ENCODE data around the gene CDH13. TPM values are rescaled to one million over a fixed set of nuclear protein-coding genes. Genes with fewer than 3 reads are reported as not detected.

CDH13 gene
- total RNA-seq, 1 donor from 2014 or later = 20.9 TPM

DNA sequence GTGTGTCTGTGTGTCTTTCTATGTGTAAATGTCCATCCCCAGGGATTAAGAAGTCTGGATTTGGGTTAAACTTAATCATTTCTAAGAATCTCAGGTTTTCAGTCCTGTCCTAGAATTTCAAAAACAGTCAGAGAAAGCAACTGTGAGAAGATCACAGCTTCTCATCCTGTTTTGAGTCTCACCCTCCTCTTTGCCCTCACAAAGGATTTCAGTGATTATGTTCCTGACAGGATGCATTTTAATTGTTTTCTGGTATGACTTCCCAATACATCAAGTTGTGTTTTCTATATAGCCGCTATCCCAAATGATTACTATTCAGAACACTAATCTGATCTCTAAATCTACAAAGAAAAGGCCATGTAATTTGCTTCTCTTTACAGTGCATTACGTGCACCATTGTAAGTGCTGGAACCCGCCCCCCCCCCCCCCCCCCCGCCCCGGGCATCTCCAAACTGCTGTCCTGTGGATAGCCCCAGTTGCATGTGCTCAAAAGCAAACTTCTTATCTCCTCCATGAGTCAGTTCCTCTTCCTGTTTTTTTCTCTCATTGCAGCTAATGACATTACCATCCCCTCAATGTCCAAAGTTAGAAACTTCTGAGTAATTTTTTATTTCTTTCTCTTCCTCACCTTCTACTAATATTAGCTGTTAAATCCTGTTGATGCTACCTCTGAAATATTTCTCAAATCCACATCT lies 73.9 kb downstream of the CDH13 start:
- peaks cover 26 to 50% (median 28%) of the 10 kb centered on the region in 3 donors for H3K4me1 ChIP-seq (ENCODE audit: control insufficient read depth in 3 of 3, insufficient read depth in 3 of 3, low read length in 3 of 3)
- H3K4me3 ChIP-seq (ENCODE audit: low read length in 3 of 3) = no peak overlapping the region
- H3K27ac ChIP-seq (ENCODE audit: low read depth, low read length) = no peak overlapping the region
- no peaks in the 10 kb centered on the region for H3K9me3 ChIP-seq (ENCODE audit: control insufficient read depth in 3 of 3, low read length in 3 of 3)
- no peak overlapping the region for H3K9ac ChIP-seq (ENCODE audit: low read depth in 1 of 3, low read length in 3 of 3)
- H3K27me3 ChIP-seq (ENCODE audit: control insufficient read depth in 3 of 3, insufficient read depth in 3 of 3, low read length in 3 of 3) = no peaks in the 10 kb centered on the region
- no peaks in the 10 kb centered on the region for H3K36me3 ChIP-seq (ENCODE audit: control insufficient read depth in 3 of 3, insufficient read depth in 3 of 3, low read length in 3 of 3)

DNA sequence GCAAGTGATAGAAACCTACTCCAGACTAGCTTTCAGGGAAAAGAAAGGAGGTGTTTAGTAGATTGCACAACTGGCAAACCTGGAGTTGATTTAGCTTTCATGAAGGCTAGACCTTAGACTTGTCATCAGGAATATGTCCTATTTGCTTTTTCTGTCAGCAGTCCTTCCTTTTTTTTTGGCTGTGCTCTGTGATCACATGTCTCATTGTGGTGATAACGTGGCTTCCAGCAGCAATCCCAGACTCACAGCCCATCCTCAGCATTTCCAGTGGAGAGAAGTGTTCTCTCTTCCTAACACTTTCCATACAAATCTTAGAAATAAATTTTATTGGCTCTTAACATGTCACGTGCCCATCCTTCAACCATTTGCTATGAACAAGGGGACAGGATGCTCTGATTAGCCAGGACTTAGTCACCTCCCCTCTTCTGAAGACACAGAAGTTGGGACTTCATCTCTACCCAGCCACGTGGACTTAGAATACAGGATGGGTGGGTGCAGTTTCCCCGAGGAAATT lies 74.7 kb downstream of the CDH13 start:
- Histone ChIP-seq H3K27me3 (ENCODE audit: control insufficient read depth in 3 of 3, insufficient read depth in 3 of 3, low read length in 3 of 3) (no peaks in the 10 kb centered on the region), H3K27ac (ENCODE audit: low read depth, low read length) (no peak overlapping the region), H3K9me3 (ENCODE audit: control insufficient read depth in 3 of 3, low read length in 3 of 3) (no peaks in the 10 kb centered on the region), H3K9ac (ENCODE audit: low read depth in 1 of 3, low read length in 3 of 3) (no peak overlapping the region), H3K4me3 (ENCODE audit: low read length in 3 of 3) (no peak overlapping the region), H3K36me3 (ENCODE audit: control insufficient read depth in 3 of 3, insufficient read depth in 3 of 3, low read length in 3 of 3) (no peaks in the 10 kb centered on the region), H3K4me1 (ENCODE audit: control insufficient read depth in 3 of 3, insufficient read depth in 3 of 3, low read length in 3 of 3) (peaks cover 26 to 50% (median 28%) of the 10 kb centered on the region in 3 donors)

GRCh38 chr16:82703161-82703560 lies 76.4 kb downstream of the CDH13 start:
- Histone ChIP-seq H3K27me3 (ENCODE audit: control insufficient read depth in 3 of 3, insufficient read depth in 3 of 3, low read length in 3 of 3) (no peaks in the 10 kb centered on the region), H3K27ac (ENCODE audit: low read depth, low read length) (no peak overlapping the region), H3K9ac (ENCODE audit: low read depth in 1 of 3, low read length in 3 of 3) (no peak overlapping the region), H3K9me3 (ENCODE audit: control insufficient read depth in 3 of 3, low read length in 3 of 3) (no peaks in the 10 kb centered on the region), H3K4me3 (ENCODE audit: low read length in 3 of 3) (no peak overlapping the region), H3K36me3 (ENCODE audit: control insufficient read depth in 3 of 3, insufficient read depth in 3 of 3, low read length in 3 of 3) (no peaks in the 10 kb centered on the region), H3K4me1 (ENCODE audit: control insufficient read depth in 3 of 3, insufficient read depth in 3 of 3, low read length in 3 of 3) (peaks cover 25 to 46% (median 25%) of the 10 kb centered on the region in 3 donors)

GRCh38 chr16:82703871-82704768 lies 77.4 kb downstream of the CDH13 start:
- Histone ChIP-seq H3K9me3 (ENCODE audit: control insufficient read depth in 3 of 3, low read length in 3 of 3) (no peaks in the 10 kb centered on the region), H3K27ac (ENCODE audit: low read depth, low read length) (no peak overlapping the region), H3K36me3 (ENCODE audit: control insufficient read depth in 3 of 3, insufficient read depth in 3 of 3, low read length in 3 of 3) (no peaks in the 10 kb centered on the region), H3K4me3 (ENCODE audit: low read length in 3 of 3) (no peak overlapping the region), H3K4me1 (ENCODE audit: control insufficient read depth in 3 of 3, insufficient read depth in 3 of 3, low read length in 3 of 3) (peaks cover 16 to 39% (median 18%) of the 10 kb centered on the region in 3 donors), H3K9ac (ENCODE audit: low read depth in 1 of 3, low read length in 3 of 3) (no peak overlapping the region), H3K27me3 (ENCODE audit: control insufficient read depth in 3 of 3, insufficient read depth in 3 of 3, low read length in 3 of 3) (no peaks in the 10 kb centered on the region)

DNA sequence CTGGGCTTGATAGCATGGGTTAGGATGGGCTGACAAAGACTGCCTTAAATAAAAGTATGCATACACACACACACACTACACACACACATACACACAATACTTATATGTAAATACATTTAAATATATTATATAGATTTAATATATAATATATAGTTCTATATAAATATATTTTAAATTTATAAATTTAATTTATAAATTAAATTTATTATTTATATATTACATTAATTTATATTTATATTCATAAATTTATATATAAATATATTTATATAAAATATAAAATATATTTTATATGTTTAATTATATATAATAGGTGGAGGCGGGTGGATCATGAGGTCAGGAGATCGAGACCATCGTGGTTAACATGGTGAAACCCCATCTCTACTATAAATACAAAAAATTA lies 83.2 kb downstream of the CDH13 start:
- no peaks in the 10 kb centered on the region for H3K27me3 ChIP-seq (ENCODE audit: control insufficient read depth in 3 of 3, insufficient read depth in 3 of 3, low read length in 3 of 3)
- H3K36me3 ChIP-seq (ENCODE audit: control insufficient read depth in 3 of 3, insufficient read depth in 3 of 3, low read length in 3 of 3) = no peaks in the 10 kb centered on the region
- H3K4me1 ChIP-seq (ENCODE audit: control insufficient read depth in 3 of 3, insufficient read depth in 3 of 3, low read length in 3 of 3) = peaks cover 14 to 18% (median 18%) of the 10 kb centered on the region in 3 donors
- H3K9me3 ChIP-seq (ENCODE audit: control insufficient read depth in 3 of 3, low read length in 3 of 3) = no peaks in the 10 kb centered on the region
- H3K9ac ChIP-seq (ENCODE audit: low read depth in 1 of 3, low read length in 3 of 3) = no peak overlapping the region
- no peak overlapping the region for H3K4me3 ChIP-seq (ENCODE audit: low read length in 3 of 3)
- H3K27ac ChIP-seq (ENCODE audit: low read depth, low read length) = no peak overlapping the region

- H3K4me3 ChIP-seq (ENCODE audit: low read length in 3 of 3) = no peak overlapping the region
- no peak overlapping the region for H3K9ac ChIP-seq (ENCODE audit: low read depth in 1 of 3, low read length in 3 of 3)
- H3K27me3 ChIP-seq (ENCODE audit: control insufficient read depth in 3 of 3, insufficient read depth in 3 of 3, low read length in 3 of 3) = no peaks in the 10 kb centered on the region
- H3K27ac ChIP-seq (ENCODE audit: low read depth, low read length) = peak overlapping the region; percentile 16
- H3K9me3 ChIP-seq (ENCODE audit: control insufficient read depth in 3 of 3, low read length in 3 of 3) = no peaks in the 10 kb centered on the region
- H3K36me3 ChIP-seq (ENCODE audit: control insufficient read depth in 3 of 3, insufficient read depth in 3 of 3, low read length in 3 of 3) = no peaks in the 10 kb centered on the region
- H3K4me1 ChIP-seq (ENCODE audit: control insufficient read depth in 3 of 3, insufficient read depth in 3 of 3, low read length in 3 of 3) = peaks cover 30 to 37% (median 35%) of the 10 kb centered on the region in 3 donors
Measured at GRCh38 chr16:82713778-82714177, 87.0 kb downstream of the CDH13 start.

- H3K9me3 ChIP-seq (ENCODE audit: control insufficient read depth in 3 of 3, low read length in 3 of 3) = no peaks in the 10 kb centered on the region
- H3K27ac ChIP-seq (ENCODE audit: low read depth, low read length) = peak overlapping the region; percentile 70
- peak overlapping the region in 2 of 3 donors; percentile 13 to 52 for H3K4me3 ChIP-seq (ENCODE audit: low read length in 3 of 3)
- H3K36me3 ChIP-seq (ENCODE audit: control insufficient read depth in 3 of 3, insufficient read depth in 3 of 3, low read length in 3 of 3) = no peaks in the 10 kb centered on the region
- no peaks in the 10 kb centered on the region for H3K27me3 ChIP-seq (ENCODE audit: control insufficient read depth in 3 of 3, insufficient read depth in 3 of 3, low read length in 3 of 3)
- H3K4me1 ChIP-seq (ENCODE audit: control insufficient read depth in 3 of 3, insufficient read depth in 3 of 3, low read length in 3 of 3) = peaks cover 30 to 37% (median 35%) of the 10 kb centered on the region in 3 donors
- peak overlapping the region in 2 of 3 donors; percentile 54 to 57 for H3K9ac ChIP-seq (ENCODE audit: low read depth in 1 of 3, low read length in 3 of 3)
Measured at GRCh38 chr16:82715160-82715559, 88.4 kb downstream of the CDH13 start.

- peak overlapping the region; percentile 13 to 52 (median 42) for H3K4me3 ChIP-seq (ENCODE audit: low read length in 3 of 3)
- H3K4me1 ChIP-seq (ENCODE audit: control insufficient read depth in 3 of 3, insufficient read depth in 3 of 3, low read length in 3 of 3) = peaks cover 30 to 37% (median 35%) of the 10 kb centered on the region in 3 donors
Measured at GRCh38 chr16:82715833-82716232, 89.1 kb downstream of the CDH13 start.

GRCh38 chr16:82716361-82716855 lies 89.6 kb downstream of the CDH13 start:
- Histone ChIP-seq H3K27ac (ENCODE audit: low read depth, low read length) (peak overlapping the region; percentile 70), H3K4me3 (ENCODE audit: low read length in 3 of 3) (peak overlapping the region in 2 of 3 donors; percentile 13 to 42)

More at GRCh38 chr16:82715833-82716232, 89.1 kb downstream of the CDH13 start:
- H3K36me3 ChIP-seq (ENCODE audit: control insufficient read depth in 3 of 3, insufficient read depth in 3 of 3, low read length in 3 of 3) = peaks cover 0 to 2% (median 0%) of the 10 kb centered on the region in 3 donors
- H3K9ac ChIP-seq (ENCODE audit: low read depth in 1 of 3, low read length in 3 of 3) = peak overlapping the region in 2 of 3 donors; percentile 54 to 57
- no peaks in the 10 kb centered on the region for H3K9me3 ChIP-seq (ENCODE audit: control insufficient read depth in 3 of 3, low read length in 3 of 3)
- H3K27me3 ChIP-seq (ENCODE audit: control insufficient read depth in 3 of 3, insufficient read depth in 3 of 3, low read length in 3 of 3) = no peaks in the 10 kb centered on the region
- peak overlapping the region; percentile 70 for H3K27ac ChIP-seq (ENCODE audit: low read depth, low read length)

More at GRCh38 chr16:82716361-82716855, 89.6 kb downstream of the CDH13 start:
- H3K9ac ChIP-seq (ENCODE audit: low read depth in 1 of 3, low read length in 3 of 3) = peak overlapping the region in 1 of 3 donors; percentile 57
- H3K27me3 ChIP-seq (ENCODE audit: control insufficient read depth in 3 of 3, insufficient read depth in 3 of 3, low read length in 3 of 3) = no peaks in the 10 kb centered on the region
- H3K36me3 ChIP-seq (ENCODE audit: control insufficient read depth in 3 of 3, insufficient read depth in 3 of 3, low read length in 3 of 3) = peaks cover 0 to 2% (median 0%) of the 10 kb centered on the region in 3 donors
- peaks cover 30 to 37% (median 35%) of the 10 kb centered on the region in 3 donors for H3K4me1 ChIP-seq (ENCODE audit: control insufficient read depth in 3 of 3, insufficient read depth in 3 of 3, low read length in 3 of 3)
- H3K9me3 ChIP-seq (ENCODE audit: control insufficient read depth in 3 of 3, low read length in 3 of 3) = no peaks in the 10 kb centered on the region

Measured in skeletal muscle tissue (tissue), 4 donors.